Measurements from ENCODE around the gene C1QTNF2.

DNA sequence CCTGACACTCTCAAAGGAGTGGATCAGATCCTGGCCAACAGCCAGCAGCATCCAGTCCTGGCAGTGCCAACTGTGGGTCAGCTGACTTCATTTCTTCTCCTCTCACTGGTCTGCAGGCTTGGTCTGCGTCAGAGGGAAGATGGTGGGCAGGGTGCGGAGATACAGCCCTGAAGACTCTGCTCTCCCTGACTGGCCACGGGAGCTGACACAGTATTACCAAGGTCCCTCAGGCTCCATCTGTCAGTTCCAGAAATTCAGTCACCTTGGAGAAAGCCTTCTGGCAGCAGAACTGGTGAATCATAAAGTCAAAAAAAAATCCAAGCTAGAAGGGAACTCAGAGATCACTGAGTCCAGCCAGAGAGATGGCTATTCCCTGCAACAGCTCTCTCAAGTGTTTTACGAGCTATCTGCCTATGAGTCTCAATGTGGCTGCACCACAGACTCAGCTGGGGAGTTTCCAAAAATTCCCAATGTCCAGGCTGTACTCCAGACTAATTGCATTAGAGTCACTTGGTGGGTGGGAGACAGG, 27.9 kb downstream of the C1QTNF2 start:
- TF ChIP-seq, protein P1, sequence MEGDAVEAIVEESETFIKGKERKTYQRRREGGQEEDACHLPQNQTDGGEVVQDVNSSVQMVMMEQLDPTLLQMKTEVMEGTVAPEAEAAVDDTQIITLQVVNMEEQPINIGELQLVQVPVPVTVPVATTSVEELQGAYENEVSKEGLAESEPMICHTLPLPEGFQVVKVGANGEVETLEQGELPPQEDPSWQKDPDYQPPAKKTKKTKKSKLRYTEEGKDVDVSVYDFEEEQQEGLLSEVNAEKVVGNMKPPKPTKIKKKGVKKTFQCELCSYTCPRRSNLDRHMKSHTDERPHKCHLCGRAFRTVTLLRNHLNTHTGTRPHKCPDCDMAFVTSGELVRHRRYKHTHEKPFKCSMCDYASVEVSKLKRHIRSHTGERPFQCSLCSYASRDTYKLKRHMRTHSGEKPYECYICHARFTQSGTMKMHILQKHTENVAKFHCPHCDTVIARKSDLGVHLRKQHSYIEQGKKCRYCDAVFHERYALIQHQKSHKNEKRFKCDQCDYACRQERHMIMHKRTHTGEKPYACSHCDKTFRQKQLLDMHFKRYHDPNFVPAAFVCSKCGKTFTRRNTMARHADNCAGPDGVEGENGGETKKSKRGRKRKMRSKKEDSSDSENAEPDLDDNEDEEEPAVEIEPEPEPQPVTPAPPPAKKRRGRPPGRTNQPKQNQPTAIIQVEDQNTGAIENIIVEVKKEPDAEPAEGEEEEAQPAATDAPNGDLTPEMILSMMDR (optimal IDR thresholded peaks at IDR 0.05 in 1 of 3, IDR thresholded peaks at IDR 0.05 in 1 of 3, conservative IDR thresholded peaks at IDR 0.05 in 1 of 3; ENCODE audit: extremely low read depth in 1 of 3, insufficient read depth in 2 of 3, low read length in 3 of 3) = no peak
- TF ChIP-seq EZH2 (IDR thresholded peaks at IDR 0.05; ENCODE audit: low read length) = no peak
